Stimulated activated CD4-positive, alpha-beta T cell treated with anti-CD3 and anti-CD28 coated beads, Interleukin-2, amount 100 ng/mL, for 48 hours (primary cell): Measurements from ENCODE around the gene PLEKHA6.
A peak's percentile ranks its signal among the peaks of the same experiment; 100 is the strongest.

Experiments used
- DNase-seq, 2 donors: peaks; one replicate each; pipeline ENCODE4 v3.0.0-alpha.2; 2020

The PLEKHA6 gene

DNA sequence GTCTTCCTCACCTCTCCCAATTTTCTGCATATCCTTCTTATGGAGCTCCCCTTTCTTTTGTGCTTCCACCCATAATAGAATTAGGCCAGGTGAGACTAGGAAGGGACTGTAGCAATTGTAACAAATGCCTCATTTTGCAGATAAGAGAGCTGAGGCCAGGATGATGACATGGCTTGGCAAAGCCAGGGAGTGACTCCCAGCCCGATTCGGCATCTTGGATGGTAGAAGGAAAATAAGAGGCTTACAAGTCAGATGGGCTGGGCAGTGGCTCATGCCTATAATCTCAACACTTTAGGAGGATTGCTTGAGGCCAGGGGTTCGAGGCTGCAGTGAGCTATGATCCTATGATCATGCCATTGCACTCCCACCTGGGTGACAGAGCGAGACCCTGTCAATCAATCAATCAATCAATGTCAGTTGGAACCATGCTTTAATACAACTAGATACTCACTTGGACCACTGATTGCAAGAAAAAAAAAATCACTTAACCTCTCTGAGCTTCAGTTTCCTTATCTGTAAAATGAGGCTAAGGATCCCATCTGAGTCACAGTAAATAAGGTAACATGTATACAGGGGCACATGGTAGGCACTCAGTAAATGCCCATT, 51.6 kb downstream of the PLEKHA6 start:
- no peak for DNase-seq

- no peak for DNase-seq
Observed at GRCh38 chr1:204307334-204307883, 52.3 kb downstream of the PLEKHA6 start.

GRCh38 chr1:204306076-204306475, 53.7 kb downstream of the PLEKHA6 start:
- no peak for DNase-seq

DNA sequence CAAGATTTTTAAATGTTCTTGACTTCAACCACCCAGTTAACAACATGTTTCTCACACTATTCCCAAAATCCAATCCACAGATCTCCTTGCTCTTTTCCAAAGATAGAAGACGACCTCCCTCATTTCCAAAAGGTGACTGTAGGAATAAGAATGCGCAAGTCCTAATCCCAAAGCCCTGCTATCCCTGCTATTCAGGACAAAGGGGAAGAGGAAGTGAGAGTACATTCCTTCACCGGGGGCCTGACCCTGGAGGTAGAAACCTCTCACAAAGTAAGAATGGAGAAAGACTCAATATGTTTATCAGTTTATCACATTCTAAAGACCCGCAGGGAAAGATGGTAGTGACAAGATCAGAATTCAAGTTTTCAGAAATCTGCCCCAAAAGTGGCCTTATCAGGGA, 55.7 kb downstream of the PLEKHA6 start:
- DNase-seq, result no peak

- no peak for DNase-seq
Observed at GRCh38 chr1:204302769-204303168, 57.0 kb downstream of the PLEKHA6 start.

- DNase-seq, result no peak
Observed at GRCh38 chr1:204301171-204301957, 58.4 kb downstream of the PLEKHA6 start.

DNA sequence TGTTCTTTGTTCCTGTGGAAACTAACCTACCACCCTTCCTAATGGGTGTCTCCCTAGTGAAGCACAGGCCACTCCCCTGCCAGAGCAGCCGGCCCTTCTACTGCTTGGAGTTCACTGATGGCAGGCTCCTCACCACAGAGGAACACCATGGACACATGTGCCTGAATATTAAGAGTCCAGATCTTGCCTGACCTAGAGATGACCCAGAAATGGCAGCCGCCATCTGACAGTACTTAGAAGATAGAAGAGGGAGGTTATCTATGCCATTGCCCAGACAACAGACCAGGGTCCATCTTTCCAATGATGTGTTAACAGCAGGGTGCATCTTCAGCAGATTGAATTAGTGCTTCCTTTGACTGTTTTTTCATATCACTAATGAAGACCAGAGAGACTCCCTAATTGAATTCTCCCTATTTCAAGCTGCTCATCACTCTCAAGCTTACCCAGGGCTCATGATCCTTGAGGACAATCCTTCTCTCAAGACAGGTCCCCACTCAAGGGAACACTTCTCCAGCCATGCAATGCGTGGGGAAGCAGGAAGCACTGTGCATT, 59.8 kb downstream of the PLEKHA6 start:
- no peak for DNase-seq

DNA sequence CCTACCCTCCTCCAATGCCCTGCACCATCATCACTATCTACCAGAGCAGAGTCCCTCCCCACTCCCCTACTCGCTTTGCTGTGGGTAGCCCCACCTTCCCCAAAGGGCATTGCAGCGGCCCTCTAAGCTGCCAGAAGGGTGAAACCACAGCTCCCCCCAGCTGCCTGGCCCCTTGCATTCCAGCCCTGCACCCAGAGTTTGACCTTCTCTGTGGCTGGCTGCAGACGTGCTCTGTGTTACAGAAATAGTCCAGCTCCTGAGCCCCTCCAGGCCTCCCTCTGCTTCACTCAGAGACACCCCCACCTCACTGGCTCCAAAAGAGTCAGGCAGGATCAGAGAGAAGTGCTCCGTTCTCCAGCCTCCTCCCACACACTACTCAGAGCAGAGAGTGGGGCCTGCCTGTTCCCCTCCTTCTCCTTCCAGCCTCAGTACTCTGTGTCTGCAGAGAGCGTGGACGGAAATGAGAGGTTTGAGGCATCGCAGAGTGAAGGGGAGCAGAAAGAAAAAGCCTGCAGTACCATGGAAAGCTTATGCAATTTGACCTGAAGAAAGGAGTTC, 63.2 kb downstream of the PLEKHA6 start:
- no peak for DNase-seq

DNA sequence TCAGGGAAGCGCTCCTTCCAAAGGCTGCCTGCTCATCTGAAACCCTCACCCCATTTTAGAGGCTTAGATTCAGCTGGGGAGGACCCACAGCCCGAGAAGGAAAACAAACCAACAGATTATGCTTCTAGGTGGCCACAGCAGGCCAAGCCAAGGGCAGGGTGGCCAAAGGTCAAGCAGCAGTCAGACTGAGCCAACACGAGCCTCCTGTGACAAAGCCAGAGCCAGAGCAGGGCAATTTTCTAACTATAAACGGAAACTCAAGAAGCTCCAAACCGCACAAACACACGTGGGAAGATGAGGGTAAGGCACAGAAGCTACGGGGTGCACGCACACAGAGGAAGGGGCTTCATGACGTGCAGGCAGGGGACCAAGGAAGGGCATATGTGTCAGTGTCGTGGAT, 64.1 kb downstream of the PLEKHA6 start:
- no peak for DNase-seq

- no peak for DNase-seq
Observed at GRCh38 chr1:204294357-204294756, 65.4 kb downstream of the PLEKHA6 start.

GRCh38 chr1:204293605-204294337, 66.0 kb downstream of the PLEKHA6 start:
- no peak for DNase-seq

DNA sequence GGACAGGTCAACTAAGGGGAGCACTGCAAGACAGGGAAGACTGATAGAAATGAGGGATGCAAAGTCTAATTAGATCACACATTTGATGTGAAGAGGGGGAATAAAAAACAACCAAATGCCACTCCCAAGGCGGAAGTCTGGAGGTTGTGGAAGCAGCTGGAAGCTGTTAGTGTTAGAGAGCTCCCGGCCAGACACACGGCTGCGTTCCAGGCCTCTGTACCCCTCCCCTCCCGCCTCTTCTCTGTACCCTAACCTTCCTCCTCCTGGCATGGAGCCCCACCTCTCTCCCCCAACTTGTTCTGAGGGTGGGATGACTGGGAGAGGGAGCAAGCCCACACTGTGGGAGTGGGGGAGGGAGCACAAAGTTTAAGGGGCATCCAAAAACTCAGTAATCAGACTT, 67.0 kb downstream of the PLEKHA6 start:
- no peak for DNase-seq

GRCh38 chr1:204289280-204289679, 70.4 kb downstream of the PLEKHA6 start:
- no peak for DNase-seq

- DNase-seq, result no peak
Observed at GRCh38 chr1:204288021-204288588, 71.6 kb downstream of the PLEKHA6 start.

DNA sequence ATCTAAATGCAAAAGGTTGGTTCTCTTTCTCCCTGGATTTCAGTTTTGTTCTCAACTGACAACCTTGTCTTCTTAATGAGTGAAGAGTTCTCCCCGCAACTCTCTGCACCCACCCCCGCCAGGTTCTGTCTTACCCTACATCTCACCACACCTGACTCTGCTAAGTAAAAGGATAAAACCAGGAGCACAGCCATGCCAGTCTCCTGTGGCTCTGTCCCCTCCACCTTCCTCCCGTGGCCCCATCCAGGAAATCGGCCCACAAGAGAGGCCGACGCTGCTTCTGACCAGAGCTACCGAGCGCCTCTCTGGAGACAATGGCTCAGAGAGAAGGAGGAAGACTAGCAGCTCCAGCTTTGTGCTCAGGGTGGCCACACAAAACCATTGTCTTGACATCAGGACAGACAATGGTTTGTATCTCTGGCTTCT, 72.2 kb downstream of the PLEKHA6 start:
- DNase-seq, result no peak

- peak; percentile 15 to 16 for DNase-seq
Observed at GRCh38 chr1:204286831-204287421, 72.8 kb downstream of the PLEKHA6 start.

DNA sequence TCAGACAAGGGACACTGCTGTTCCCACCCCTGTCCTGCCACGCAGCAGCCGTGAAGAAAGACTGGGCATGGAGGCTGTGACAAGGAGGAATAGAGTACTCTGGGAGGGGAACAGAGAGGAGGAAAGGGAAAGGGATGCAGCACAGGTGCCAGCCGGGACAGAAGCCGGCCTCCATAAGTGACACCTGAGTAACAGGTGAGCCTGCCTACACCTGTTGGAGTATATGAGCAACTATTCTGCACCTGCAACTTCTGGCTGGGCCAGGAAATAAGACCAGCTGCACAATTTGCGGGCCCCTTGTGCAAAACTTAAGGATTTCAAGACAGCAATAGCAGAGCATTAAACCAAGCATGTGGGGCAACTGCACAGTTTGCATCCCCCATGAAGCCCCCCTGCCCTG, 73.4 kb downstream of the PLEKHA6 start:
- no peak for DNase-seq

DNA sequence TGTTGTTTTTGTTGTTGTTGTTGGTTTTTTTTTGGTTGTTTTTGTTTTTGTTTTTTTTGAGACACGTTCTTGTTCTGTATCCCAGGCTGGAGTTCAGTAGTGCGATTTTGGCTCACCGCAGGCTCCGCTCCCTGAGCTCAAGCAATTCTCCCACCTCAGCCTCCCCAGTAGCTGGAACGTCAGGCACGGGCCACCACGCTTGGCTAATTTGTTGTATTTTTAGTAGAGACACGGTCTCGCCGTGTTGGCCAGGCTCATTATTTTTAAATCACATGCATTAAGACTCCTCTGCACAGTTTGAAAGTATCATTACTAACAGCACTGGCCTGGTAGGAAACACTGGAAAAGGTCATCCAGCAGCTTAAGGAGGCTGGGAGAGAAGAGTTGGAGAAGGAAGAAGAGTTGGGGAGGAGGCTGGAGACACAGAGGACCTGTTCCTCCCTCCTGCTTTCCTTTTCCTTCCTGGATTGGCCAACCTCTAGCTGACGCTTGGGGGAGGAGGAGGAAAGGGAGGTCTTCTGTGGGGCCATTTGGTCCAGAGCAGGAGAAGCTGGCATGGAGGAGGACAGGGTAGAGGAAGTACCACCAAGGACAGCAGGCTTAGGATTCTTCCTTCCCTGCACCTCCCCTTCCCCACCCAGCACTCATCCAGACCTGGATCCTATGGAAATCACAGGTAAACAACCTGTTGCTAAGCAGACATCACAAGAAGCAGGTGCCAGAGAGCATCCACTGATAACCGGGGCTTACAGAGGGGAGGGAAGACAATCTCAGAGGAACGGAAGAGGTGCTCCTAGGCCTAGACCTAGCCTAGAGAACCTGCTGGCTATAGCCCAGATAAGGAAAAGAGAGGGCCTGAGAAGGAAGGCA, 74.1 kb downstream of the PLEKHA6 start:
- no peak for DNase-seq

DNA sequence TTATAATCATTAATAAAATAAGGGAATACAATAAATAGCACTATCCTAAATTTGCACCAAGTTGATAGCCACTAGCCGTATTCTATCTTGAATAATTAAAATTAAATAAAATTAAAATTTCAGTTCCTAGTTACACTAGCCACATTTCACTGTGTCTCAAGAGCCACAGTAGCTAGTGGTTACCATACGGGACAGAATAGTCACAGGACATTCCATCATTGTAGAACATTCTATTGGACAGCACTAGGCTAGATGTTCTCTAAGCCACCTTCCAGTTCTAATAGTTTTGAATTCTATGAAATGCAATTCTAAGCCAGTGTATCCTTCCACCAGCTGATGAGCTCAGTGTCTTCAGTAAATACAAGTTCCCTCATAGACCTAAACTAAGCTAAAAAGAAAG, 74.8 kb downstream of the PLEKHA6 start:
- DNase-seq, result no peak

DNA sequence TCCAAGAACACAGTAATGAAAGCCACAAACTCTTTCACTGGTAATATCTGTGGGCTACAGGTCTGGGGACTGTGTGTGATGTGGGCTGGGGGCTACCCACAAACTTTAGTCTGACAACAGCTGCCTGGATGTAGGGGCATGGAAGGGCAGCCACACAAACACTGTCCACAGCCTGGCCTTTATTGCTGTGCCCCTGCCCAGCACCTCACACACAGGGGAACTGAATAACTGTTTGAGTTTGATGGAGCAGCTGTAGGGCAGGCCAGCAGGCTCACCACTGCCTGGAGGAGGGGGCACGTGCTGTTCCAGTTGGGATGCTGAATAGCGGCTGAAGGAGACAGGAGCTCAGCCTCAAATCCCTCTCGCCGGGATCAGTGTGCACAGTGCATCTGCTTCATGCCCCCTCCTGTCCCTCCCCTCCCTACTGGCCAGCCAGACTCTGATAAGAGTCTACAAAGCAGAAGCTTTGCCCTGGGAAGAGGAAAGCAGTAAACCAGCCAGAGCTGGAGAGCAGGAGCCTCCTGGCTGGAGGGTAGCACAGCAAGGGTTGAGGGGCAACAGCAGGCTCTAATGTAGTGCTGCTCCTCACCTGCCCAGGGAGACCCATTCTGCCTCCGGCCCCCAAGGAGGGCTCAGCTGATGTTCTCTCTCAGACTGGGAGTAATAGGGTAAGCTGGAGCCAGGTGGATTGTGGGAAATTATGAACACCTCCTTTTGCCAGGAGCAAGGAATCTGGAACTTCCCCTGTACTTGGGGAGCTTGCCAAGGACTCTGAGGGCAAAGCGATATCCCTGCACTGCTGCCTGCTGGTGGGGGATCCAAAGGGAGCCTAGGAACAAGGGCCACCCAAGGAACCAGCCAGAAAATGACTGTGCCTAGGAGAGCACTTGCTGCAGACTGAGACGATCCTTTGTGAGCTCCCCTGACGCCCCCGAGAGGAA, 75.7 kb downstream of the PLEKHA6 start:
- DNase-seq, result no peak
